ENCODE results near the gene MACROD2.

MACROD2 gene

DNA sequence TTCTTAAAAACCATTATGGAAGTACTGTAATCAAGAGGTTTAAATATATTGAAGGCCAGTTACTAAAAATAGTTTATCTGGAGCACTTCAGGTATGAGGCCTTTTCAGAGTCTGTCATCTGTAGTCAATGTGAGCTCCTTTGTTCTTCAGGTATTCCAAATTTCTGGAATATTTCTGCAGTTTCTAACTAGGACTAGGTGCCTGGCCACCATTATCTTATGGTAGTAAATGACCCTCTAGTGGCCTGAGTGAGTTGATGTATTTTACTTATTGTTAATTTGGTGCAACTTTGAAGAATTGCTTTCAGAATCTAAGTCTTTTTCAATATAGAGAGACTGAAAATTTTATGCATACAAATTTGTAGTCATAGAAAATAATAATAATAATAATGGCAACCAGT is 437.3 kb downstream of the MACROD2 start:
- DNase-seq (ENCODE audit: low read depth), result no peak
- TF ChIP-seq, protein P1, sequence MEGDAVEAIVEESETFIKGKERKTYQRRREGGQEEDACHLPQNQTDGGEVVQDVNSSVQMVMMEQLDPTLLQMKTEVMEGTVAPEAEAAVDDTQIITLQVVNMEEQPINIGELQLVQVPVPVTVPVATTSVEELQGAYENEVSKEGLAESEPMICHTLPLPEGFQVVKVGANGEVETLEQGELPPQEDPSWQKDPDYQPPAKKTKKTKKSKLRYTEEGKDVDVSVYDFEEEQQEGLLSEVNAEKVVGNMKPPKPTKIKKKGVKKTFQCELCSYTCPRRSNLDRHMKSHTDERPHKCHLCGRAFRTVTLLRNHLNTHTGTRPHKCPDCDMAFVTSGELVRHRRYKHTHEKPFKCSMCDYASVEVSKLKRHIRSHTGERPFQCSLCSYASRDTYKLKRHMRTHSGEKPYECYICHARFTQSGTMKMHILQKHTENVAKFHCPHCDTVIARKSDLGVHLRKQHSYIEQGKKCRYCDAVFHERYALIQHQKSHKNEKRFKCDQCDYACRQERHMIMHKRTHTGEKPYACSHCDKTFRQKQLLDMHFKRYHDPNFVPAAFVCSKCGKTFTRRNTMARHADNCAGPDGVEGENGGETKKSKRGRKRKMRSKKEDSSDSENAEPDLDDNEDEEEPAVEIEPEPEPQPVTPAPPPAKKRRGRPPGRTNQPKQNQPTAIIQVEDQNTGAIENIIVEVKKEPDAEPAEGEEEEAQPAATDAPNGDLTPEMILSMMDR (conservative IDR thresholded peaks at IDR 0.05; ENCODE audit: low read length), result no peak
- no peak overlapping the region for H3K4me3 ChIP-seq (ENCODE audit: low read length)

DNA sequence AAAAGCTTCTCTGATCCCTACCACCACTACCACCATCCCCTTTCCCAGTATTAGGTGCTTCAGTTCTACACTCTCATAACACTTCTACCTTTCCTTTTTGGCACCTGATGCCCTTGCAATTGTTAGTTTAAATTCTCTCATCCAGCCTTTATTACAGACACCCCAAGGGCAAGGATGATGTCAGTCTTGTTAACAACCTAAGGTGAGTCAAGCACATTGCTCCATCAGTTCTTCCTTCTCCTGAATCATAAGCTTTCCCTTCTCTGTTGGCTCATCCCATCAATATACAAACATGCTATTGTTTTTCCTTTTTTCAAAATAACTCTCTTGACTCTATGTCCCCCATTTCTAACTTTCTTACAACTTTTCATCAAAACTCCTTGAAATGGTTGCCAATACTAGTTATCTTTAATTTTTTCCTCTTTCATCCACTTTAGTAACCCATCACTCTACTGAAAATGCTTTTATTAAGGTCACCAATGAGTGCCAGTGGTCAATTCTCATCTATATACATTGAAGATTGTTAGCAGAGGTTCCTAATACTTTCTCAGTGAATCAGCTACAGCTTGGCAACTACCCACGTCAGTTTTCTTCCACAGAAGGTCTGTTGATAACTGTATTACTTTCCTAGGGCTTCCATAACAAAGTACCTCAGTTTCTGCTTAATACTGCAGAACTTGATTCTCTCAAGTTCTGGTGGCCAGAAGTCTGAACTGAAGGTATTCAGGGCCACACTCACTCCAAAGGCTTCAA is 439.2 kb downstream of the MACROD2 start:
- H3K4me3 ChIP-seq (ENCODE audit: low read length), result no peak overlapping the region
- no peak for DNase-seq (ENCODE audit: low read depth)
- TF ChIP-seq, protein P1 (conservative IDR thresholded peaks at IDR 0.05; ENCODE audit: low read length), result no peak

DNA sequence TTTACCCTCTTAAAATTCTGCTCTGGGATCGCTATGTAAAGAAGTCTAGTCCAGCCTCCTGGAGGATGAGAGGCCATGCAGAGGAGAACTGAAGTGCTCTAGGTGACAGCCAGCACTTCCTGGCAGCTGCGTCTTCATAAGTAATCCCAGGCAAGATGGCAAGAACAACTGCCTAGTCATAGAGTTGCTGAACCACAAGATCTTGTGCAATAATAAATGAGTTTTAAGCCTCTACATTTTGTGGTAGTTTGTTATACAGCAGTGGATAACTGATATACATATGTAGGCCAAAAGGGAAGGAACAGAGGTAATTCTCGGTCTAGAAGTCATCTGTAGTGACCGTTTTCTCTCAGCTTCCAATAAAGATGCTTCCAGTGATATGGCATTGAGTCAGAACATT is 445.9 kb downstream of the MACROD2 start:
- TF ChIP-seq, protein P1 (conservative IDR thresholded peaks at IDR 0.05; ENCODE audit: low read length), result no peak
- peak; percentile 46 for DNase-seq (ENCODE audit: low read depth)
- no peak overlapping the region for H3K4me3 ChIP-seq (ENCODE audit: low read length)

DNA sequence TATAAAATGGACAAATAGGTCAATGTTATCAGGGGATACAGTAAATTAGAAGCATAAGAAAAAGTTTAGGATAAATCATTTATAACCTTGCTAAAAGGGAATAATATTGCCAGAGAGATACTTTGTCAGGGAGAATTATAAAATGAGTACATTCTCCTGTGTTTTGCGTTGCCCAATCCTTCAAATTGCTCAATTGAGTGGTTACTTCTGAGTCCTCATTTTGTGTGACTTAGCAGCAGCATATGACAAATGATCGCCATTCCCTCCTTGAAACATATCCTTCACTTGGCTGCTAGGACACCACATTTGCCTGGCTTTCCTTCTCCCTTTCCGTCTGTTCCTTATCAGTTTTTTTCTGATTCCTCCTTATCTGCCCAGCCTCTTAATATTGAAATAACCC is 448.8 kb downstream of the MACROD2 start:
- no peak overlapping the region for H3K4me3 ChIP-seq (ENCODE audit: low read length)
- DNase-seq (ENCODE audit: low read depth), result no peak
- TF ChIP-seq, protein P1 (conservative IDR thresholded peaks at IDR 0.05; ENCODE audit: low read length), result no peak

DNA sequence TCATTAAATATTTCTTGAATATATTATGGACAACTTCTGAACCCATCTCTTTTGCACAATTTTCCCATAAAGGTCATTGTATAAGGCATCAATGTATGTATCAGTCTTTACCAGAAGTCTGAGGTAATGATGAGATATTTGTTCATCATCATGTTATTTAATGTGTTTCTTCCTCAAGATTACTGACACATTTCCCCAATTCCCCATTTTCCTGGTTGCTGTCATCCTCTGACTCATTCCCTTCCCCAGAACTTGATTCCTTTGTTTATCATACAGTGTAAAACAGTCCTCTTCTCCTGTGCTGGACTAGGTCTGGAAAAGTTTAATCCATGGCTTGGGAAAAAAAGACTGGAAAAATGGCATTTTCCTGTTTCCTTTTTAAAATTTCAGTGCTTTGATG is 450.0 kb downstream of the MACROD2 start:
- peak; percentile 23 for DNase-seq (ENCODE audit: low read depth)
- H3K4me3 ChIP-seq (ENCODE audit: low read length), result no peak overlapping the region
- TF ChIP-seq, protein P1 (conservative IDR thresholded peaks at IDR 0.05; ENCODE audit: low read length), result no peak

DNA sequence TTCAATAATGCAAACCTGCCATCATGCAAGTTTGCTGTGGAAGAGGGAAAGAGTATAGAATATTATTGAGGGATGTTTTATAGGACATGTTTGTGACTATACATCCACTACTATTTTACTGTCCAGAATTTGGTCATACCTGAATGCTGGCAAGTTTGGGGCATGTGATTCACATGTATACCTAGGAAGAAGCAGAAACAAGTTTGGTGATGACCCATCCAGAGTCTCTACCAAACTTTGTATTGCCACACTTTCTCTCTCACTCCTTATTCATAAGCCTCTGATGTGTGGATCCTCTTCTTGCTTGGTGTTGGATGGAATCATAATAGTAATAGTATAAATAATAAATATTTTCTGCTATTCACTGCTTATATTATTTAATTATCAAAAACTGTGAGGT is 450.6 kb downstream of the MACROD2 start:
- H3K4me3 ChIP-seq (ENCODE audit: low read length), result no peak overlapping the region
- DNase-seq (ENCODE audit: low read depth), result no peak
- TF ChIP-seq, protein P1 (conservative IDR thresholded peaks at IDR 0.05; ENCODE audit: low read length), result no peak

DNA sequence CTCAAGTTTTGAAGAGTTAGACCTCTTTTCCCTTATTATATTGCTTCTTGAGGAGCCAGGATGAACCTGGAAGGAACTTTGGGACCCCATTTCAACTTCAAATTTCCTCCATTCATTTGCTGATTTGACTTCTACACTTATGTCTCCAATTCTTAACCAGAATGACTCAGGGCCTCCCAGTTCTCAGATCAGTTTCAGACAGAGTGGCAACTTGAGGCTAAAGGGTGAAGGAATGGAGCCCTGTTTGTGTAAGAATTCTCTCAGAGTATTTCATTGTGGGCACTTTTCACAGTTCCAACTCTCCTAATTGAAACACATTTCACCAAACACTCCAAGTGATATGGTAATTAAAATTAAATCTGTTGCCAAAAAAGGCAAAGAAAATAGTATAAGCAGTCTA is 451.1 kb downstream of the MACROD2 start:
- no peak for DNase-seq (ENCODE audit: low read depth)
- no peak overlapping the region for H3K4me3 ChIP-seq (ENCODE audit: low read length)
- TF ChIP-seq, protein P1 (conservative IDR thresholded peaks at IDR 0.05; ENCODE audit: low read length), result no peak
